ENCODE measurements around the gene IQGAP2. TPM values are rescaled to one million over a fixed set of nuclear protein-coding genes. Genes with fewer than 3 reads are reported as not detected.

Gene IQGAP2
- total and polyA plus RNA-seq, 2 donors (not counting 1 experiment from before 2014, with no cell fraction given) = 8.1 to 15.0 TPM

- no peak overlapping the region for H3K4me3 Mint-ChIP-seq
- no peak overlapping the region for H3K27ac ChIP-seq (ENCODE audit: low read length in 2 of 2)
- no peak for DNase-seq
- H2AFZ ChIP-seq (ENCODE audit: insufficient read depth, low read depth, low read length, poor library complexity, severe bottlenecking) = no peak overlapping the region
- POLR2A ChIA-PET = no interaction called here
- TF ChIP-seq CTCF (IDR thresholded peaks at IDR 0.05) (no peak), EZH2 (IDR thresholded peaks at IDR 0.05; ENCODE audit: borderline replicate concordance, insufficient read depth, low read depth, low read length, poor library complexity, severe bottlenecking) (no peak)
- whole genome bisulfite sequencing (ENCODE audit: insufficient coverage) = 0% methylated on average over 1 of the region's 2 CpGs
- H3K9me3 ChIP-seq (ENCODE audit: control extremely low read depth in 1 of 3, control insufficient read depth in 2 of 3, insufficient read depth in 1 of 3, low read length in 2 of 3) = no peaks in the 10 kb centered on the region
- H3K27me3 Mint-ChIP-seq = no peaks in the 10 kb centered on the region
- H3K4me1 ChIP-seq (ENCODE audit: control insufficient read depth in 2 of 2, insufficient read depth in 2 of 2, low read length in 2 of 2) = peaks cover 0 to 7% of the 10 kb centered on the region in 2 donors
- H3K79me2 ChIP-seq (ENCODE audit: control insufficient read depth, insufficient read depth, low read length) = no peaks in the 10 kb centered on the region
- no peaks in the 10 kb centered on the region for H3K27me3 ChIP-seq (replicated peaks in 1 of 4; ENCODE audit: control extremely low read depth in 1 of 4, control insufficient read depth in 3 of 4, insufficient read depth in 4 of 4, low read length in 3 of 4)
- no peaks in the 10 kb centered on the region for H4K20me1 ChIP-seq (ENCODE audit: control insufficient read depth, insufficient read depth, low read length, poor library complexity, severe bottlenecking)
- peaks cover 9% of the 10 kb centered on the region for H3K4me1 Mint-ChIP-seq
- ATAC-seq (ENCODE audit: low read depth) = no peak
- no peak overlapping the region for H3K9ac ChIP-seq (ENCODE audit: low read length)
- no peak overlapping the region for H3K27ac Mint-ChIP-seq
- H3K4me2 ChIP-seq (replicated peaks; ENCODE audit: low read depth, low read length, poor library complexity, severe bottlenecking) = no peak overlapping the region
- intact Hi-C loops (cut with micrococcal nuclease) = loop anchor here (5.0 kb wide), 1 partner anchor 472 kb away; no protein-coding TSS in a partner anchor
- CTCF ChIA-PET = interaction anchor here (1.3 kb wide), 1 partner anchor 170 kb away, joined by 5 read pairs; no protein-coding TSS in a partner anchor
- H3K36me3 ChIP-seq (replicated peaks in 1 of 2; ENCODE audit: control extremely low read depth in 1 of 2, control insufficient read depth in 1 of 2, extremely low read depth in 1 of 2, insufficient read depth in 2 of 2, low read length in 1 of 2) = peaks cover 0 to 13% of the 10 kb centered on the region in 2 experiments
- H3K9me3 Mint-ChIP-seq (ENCODE audit: insufficient read depth) = no peaks in the 10 kb centered on the region
- H3K4me3 ChIP-seq (ENCODE audit: control extremely low read depth in 1 of 5, extremely low read depth in 1 of 5, insufficient read depth in 1 of 5, low read depth in 2 of 5, low read length in 4 of 5) = no peak overlapping the region
Observed at GRCh38 chr5:76604838-76605237, 201.8 kb downstream of the IQGAP2 start.

GRCh38 chr5:76606701-76607100 lies 203.6 kb downstream of the IQGAP2 start:
- Mint-ChIP-seq H3K4me3 (no peak overlapping the region), H3K27me3 (no peaks in the 10 kb centered on the region), H3K27ac (no peak overlapping the region), H3K9me3 (ENCODE audit: insufficient read depth) (no peaks in the 10 kb centered on the region), H3K4me1 (peaks cover 9% of the 10 kb centered on the region)
- WGBS (ENCODE audit: insufficient coverage) = 20% methylated on average over 1 of the region's 2 CpGs
- Histone ChIP-seq H3K9me3 (ENCODE audit: control extremely low read depth in 1 of 3, control insufficient read depth in 2 of 3, insufficient read depth in 1 of 3, low read length in 2 of 3) (no peaks in the 10 kb centered on the region), H4K20me1 (ENCODE audit: control insufficient read depth, insufficient read depth, low read length, poor library complexity, severe bottlenecking) (no peaks in the 10 kb centered on the region), H3K27me3 (replicated peaks in 1 of 4; ENCODE audit: control extremely low read depth in 1 of 4, control insufficient read depth in 3 of 4, insufficient read depth in 4 of 4, low read length in 3 of 4) (no peaks in the 10 kb centered on the region), H3K36me3 (replicated peaks in 1 of 2; ENCODE audit: control extremely low read depth in 1 of 2, control insufficient read depth in 1 of 2, extremely low read depth in 1 of 2, insufficient read depth in 2 of 2, low read length in 1 of 2) (peaks cover 0 to 9% of the 10 kb centered on the region in 2 experiments), H3K27ac (ENCODE audit: low read length in 2 of 2) (peak overlapping the region; percentile 77 to 80), H3K9ac (ENCODE audit: low read length) (peak overlapping the region; percentile 60), H3K4me2 (replicated peaks; ENCODE audit: low read depth, low read length, poor library complexity, severe bottlenecking) (peak overlapping the region; percentile 62), H3K79me2 (ENCODE audit: control insufficient read depth, insufficient read depth, low read length) (no peaks in the 10 kb centered on the region), H3K4me1 (ENCODE audit: control insufficient read depth in 2 of 2, insufficient read depth in 2 of 2, low read length in 2 of 2) (peaks cover 0 to 7% of the 10 kb centered on the region in 2 donors), H3K4me3 (ENCODE audit: control extremely low read depth in 1 of 5, extremely low read depth in 1 of 5, insufficient read depth in 1 of 5, low read depth in 2 of 5, low read length in 4 of 5) (peak overlapping the region in 3 of 5 experiments; percentile 23 to 61 (median 50)), H2AFZ (ENCODE audit: insufficient read depth, low read depth, low read length, poor library complexity, severe bottlenecking) (no peak overlapping the region)
- TF ChIP-seq CTCF (IDR thresholded peaks at IDR 0.05) (no peak), EZH2 (IDR thresholded peaks at IDR 0.05; ENCODE audit: borderline replicate concordance, insufficient read depth, low read depth, low read length, poor library complexity, severe bottlenecking) (no peak)
- ChIA-PET CTCF (interaction anchor here (1.1 kb wide), 1 partner anchor 167 kb away, joined by 5 read pairs; no protein-coding TSS in a partner anchor), POLR2A (no interaction called here)
- intact Hi-C loops (cut with micrococcal nuclease) = no loop called here
- ATAC-seq (ENCODE audit: low read depth) (no peak), DNase-seq (no peak)
